Right lobe of liver (tissue), 4 donors: ENCODE measurements around the gene PTPRM.

Source experiments
- POLR2A ChIP-seq: fragments of 450-650 bp; IDR thresholded peaks from one replicate; pipeline ENCODE4 v1.6.1; 2017; ENCODE audit warnings: antibody characterized with exemption, mild to moderate bottlenecking
- TF ChIP-seq, protein P1 (sequence below), 4 donors: fragments of 200-600 bp in 3 of 4; fragments of 450-650 bp in 1 of 4; IDR thresholded peaks; one replicate each; pipeline versions ENCODE4 v1.5.1 to v1.8.0; 2016 to 2022; ENCODE audit warnings: antibody characterized with exemption in 4 of 4, mild to moderate bottlenecking in 2 of 4
- donor health status: DM: no; HTN: no; CAD: no.
- donor health status: DM: no; HTN: no; CAD: no.
- donor health status: DM: no; HTN: yes; CAD: no.

DNA sequence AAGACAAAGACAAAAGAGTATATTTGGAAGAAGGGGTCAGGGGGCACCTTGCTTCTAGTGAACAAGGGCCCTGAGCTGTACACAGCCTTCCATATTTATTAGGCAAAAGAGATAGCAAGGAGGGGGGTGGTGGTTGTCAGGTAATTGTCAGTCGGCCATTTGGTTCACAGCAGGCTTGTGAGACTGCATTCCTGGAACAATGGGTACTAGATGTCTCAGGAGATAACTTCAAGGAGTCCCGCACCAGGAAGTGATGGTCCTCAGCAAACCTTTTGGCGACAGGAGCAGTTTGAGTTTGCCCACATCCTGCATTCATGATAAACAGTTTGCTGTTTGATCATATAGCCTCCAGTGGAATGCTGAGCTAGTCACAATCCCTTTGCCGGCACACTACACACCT lies 665.7 kb downstream of the PTPRM start:
- TF ChIP-seq, protein P1, sequence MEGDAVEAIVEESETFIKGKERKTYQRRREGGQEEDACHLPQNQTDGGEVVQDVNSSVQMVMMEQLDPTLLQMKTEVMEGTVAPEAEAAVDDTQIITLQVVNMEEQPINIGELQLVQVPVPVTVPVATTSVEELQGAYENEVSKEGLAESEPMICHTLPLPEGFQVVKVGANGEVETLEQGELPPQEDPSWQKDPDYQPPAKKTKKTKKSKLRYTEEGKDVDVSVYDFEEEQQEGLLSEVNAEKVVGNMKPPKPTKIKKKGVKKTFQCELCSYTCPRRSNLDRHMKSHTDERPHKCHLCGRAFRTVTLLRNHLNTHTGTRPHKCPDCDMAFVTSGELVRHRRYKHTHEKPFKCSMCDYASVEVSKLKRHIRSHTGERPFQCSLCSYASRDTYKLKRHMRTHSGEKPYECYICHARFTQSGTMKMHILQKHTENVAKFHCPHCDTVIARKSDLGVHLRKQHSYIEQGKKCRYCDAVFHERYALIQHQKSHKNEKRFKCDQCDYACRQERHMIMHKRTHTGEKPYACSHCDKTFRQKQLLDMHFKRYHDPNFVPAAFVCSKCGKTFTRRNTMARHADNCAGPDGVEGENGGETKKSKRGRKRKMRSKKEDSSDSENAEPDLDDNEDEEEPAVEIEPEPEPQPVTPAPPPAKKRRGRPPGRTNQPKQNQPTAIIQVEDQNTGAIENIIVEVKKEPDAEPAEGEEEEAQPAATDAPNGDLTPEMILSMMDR (IDR thresholded peaks at IDR 0.05), result no peak
- TF ChIP-seq POLR2A, result no peak
